Hepatocyte (in vitro differentiated cells): Measurements from ENCODE around the gene PROSER2.

Experiments
- EZH2phosphoT487 ChIP-seq: fragments of 200-600 bp; sonication (generic); IDR thresholded peaks from one replicate; pipeline ENCODE4 v1.6.1; 2018; ENCODE audit warnings: antibody characterized with exemption, mild to moderate bottlenecking, low read depth, moderate library complexity; ENCODE audit not compliant: unreplicated experiment, severe bottlenecking
- TF ChIP-seq, protein P1 (sequence below): fragments of 200-600 bp; sonication (generic); IDR thresholded peaks from 2 replicates; pipeline ENCODE4 v1.5.1; 2016; ENCODE audit warnings: antibody characterized with exemption, mild to moderate bottlenecking; ENCODE audit not compliant: poor library complexity

DNA sequence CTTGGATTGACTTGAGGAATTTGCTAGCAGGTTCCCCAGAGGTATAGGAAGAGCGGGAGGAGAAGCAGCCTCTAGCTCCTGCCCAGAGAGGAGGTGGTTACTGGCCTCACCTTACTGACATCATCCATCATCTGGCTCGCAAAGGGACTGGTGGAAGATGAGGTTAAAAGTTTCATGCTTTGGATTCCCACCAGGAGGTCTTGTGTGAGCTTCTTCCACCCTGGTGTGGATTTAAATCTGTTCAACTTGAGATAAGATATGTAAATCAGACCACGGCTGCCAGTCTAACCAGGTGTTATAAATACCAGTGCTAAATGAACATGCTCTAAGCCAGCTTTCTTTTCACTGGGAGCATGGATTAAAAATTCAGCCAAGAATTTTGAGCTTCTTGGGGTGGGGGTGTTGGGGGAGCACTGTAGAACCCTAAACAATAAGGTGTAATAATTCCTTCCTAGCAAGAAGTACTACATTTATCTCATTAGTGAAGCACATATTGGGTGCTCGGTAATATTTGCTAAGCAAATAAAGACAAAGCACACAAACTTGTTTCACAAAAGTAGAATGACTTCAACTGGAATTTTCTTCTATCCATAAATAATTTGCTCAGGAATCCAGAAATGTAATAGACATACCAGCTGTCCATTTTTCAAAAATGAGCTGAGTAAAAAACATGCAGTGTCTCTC lies 7.8 kb downstream of the PROSER2 start:
- TF ChIP-seq, protein P1, sequence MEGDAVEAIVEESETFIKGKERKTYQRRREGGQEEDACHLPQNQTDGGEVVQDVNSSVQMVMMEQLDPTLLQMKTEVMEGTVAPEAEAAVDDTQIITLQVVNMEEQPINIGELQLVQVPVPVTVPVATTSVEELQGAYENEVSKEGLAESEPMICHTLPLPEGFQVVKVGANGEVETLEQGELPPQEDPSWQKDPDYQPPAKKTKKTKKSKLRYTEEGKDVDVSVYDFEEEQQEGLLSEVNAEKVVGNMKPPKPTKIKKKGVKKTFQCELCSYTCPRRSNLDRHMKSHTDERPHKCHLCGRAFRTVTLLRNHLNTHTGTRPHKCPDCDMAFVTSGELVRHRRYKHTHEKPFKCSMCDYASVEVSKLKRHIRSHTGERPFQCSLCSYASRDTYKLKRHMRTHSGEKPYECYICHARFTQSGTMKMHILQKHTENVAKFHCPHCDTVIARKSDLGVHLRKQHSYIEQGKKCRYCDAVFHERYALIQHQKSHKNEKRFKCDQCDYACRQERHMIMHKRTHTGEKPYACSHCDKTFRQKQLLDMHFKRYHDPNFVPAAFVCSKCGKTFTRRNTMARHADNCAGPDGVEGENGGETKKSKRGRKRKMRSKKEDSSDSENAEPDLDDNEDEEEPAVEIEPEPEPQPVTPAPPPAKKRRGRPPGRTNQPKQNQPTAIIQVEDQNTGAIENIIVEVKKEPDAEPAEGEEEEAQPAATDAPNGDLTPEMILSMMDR = no peak
- no peak for TF ChIP-seq EZH2phosphoT487
